Neural progenitor cell (in vitro differentiated cells): Measurements from ENCODE around the gene SAPCD2. TPM values are rescaled to one million over a fixed set of nuclear protein-coding genes. Genes with fewer than 3 reads are reported as not detected.

ENCODE experiments used
- DNase-seq: peaks from one replicate; pipeline ENCODE4 v3.0.0-alpha.2; 2016; ENCODE audit warnings: low spot score
- H2AFZ ChIP-seq: fragments of 200-600 bp; sonication (generic); replicated peaks from 2 replicates; pipeline ENCODE4 v1.6.1; 2016; ENCODE audit warnings: antibody characterized with exemption
- H3F3A ChIP-seq: fragments of 200-600 bp; sonication (generic); 2 replicates; pipeline ENCODE4 v1.6.1; 2016; ENCODE audit warnings: antibody characterized with exemption, low read depth
- H3K27ac ChIP-seq: fragments of 200-600 bp; sonication (generic); 2 replicates; pipeline ENCODE4 v1.5.1; 2016; ENCODE audit warnings: mild to moderate bottlenecking
- H3K27me3 ChIP-seq: fragments of 200-600 bp; sonication (generic); 2 replicates; pipeline ENCODE4 v1.6.1; 2016; ENCODE audit warnings: mild to moderate bottlenecking, moderate library complexity
- H3K36me3 ChIP-seq: fragments of 200-600 bp; sonication (generic); 2 replicates; pipeline ENCODE4 v1.5.1; 2016
- H3K4me1 ChIP-seq: fragments of 200-600 bp; sonication (generic); 2 replicates; pipeline ENCODE4 v1.6.1; 2016; ENCODE audit warnings: mixed run types
- H3K4me2 ChIP-seq: fragments of 200-600 bp; sonication (generic); 2 replicates; pipeline ENCODE4 v1.6.1; 2016
- H3K4me3 ChIP-seq: fragments of 200-600 bp; sonication (generic); 2 replicates; pipeline ENCODE4 v1.5.1; 2016
- H3K79me2 ChIP-seq: fragments of 200-600 bp; sonication (generic); 2 replicates; pipeline ENCODE4 v1.6.1; 2016; ENCODE audit warnings: low read depth
- H3K9ac ChIP-seq: fragments of 200-600 bp; sonication (generic); 2 replicates; pipeline ENCODE4 v1.6.1; 2016
- H3K9me3 ChIP-seq: fragments of 200-600 bp; sonication (generic); 2 replicates; pipeline ENCODE4 v1.5.1; 2016; ENCODE audit warnings: low read depth
- H4K20me1 ChIP-seq: fragments of 200-600 bp; sonication (generic); 2 replicates; pipeline ENCODE4 v1.6.1; 2016; ENCODE audit warnings: low read depth
- H3K27ac Mint-ChIP-seq: 3 replicates; pipeline ENCODE4 v1.8.0; 2021; ENCODE audit warnings: mixed read lengths
- H3K27me3 Mint-ChIP-seq: 2 replicates; pipeline ENCODE4 v1.8.0; 2022; ENCODE audit warnings: low read depth, mild to moderate bottlenecking, inconsistent platforms, moderate library complexity, mixed read lengths; ENCODE audit not compliant: insufficient read depth
- H3K36me3 Mint-ChIP-seq: 3 replicates; pipeline ENCODE4 v1.8.0; 2021; ENCODE audit warnings: mixed read lengths
- H3K4me1 Mint-ChIP-seq: 3 replicates; pipeline ENCODE4 v1.8.0; 2021; ENCODE audit warnings: mixed read lengths
- H3K4me3 Mint-ChIP-seq: 3 replicates; pipeline ENCODE4 v1.8.0; 2021; ENCODE audit warnings: mild to moderate bottlenecking, moderate library complexity, mixed read lengths
- H3K9me3 Mint-ChIP-seq: 3 replicates; pipeline ENCODE4 v1.8.0; 2020; ENCODE audit warnings: mixed read lengths
- CTCF ChIP-seq: fragments of 200-600 bp; sonication (generic); IDR thresholded peaks from 2 replicates; pipeline ENCODE4 v1.5.1; 2017; ENCODE audit warnings: antibody characterized with exemption, mild to moderate bottlenecking
- EZH2 ChIP-seq: fragments of 200-600 bp; sonication (generic); IDR thresholded peaks from 2 replicates; pipeline ENCODE4 v1.6.1; 2017; ENCODE audit warnings: antibody characterized with exemption, mild to moderate bottlenecking, moderate library complexity
- EZH2phosphoT487 ChIP-seq: fragments of 200-600 bp; sonication (generic); IDR thresholded peaks from 2 replicates; pipeline ENCODE4 v1.6.1; 2017; ENCODE audit warnings: antibody characterized with exemption
- total RNA-seq: library from RNA; depleted of rRNA; stranded (reverse); fragments of >200 nt; gene quantifications from 2 replicates; pipeline ENCODE4 v1.2.3, GENCODE V29; 2015; ENCODE audit warnings: low replicate concordance

SAPCD2 gene
- total RNA-seq, 1 donor from 2014 or later, result 5.7 TPM

- no peak for TF ChIP-seq EZH2
- TF ChIP-seq CTCF, result no peak
- no peak for TF ChIP-seq EZH2phosphoT487
- Histone ChIP-seq H2AFZ (no peak overlapping the region), H4K20me1 (peaks cover 21% of the 10 kb centered on the region), H3K4me1 (peaks cover 14% of the 10 kb centered on the region), H3K9ac (no peak overlapping the region), H3K27ac (no peak overlapping the region), H3K9me3 (no peaks in the 10 kb centered on the region), H3K36me3 (no peaks in the 10 kb centered on the region), H3K27me3 (peaks cover 81% of the 10 kb centered on the region), H3K4me2 (no peak overlapping the region), H3K4me3 (no peak overlapping the region), H3K79me2 (no peaks in the 10 kb centered on the region), H3F3A (peaks cover 22% of the 10 kb centered on the region)
- DNase-seq, result no peak
- Mint-ChIP-seq H3K27ac (no peak overlapping the region), H3K9me3 (no peaks in the 10 kb centered on the region), H3K4me1 (peaks cover 20% of the 10 kb centered on the region), H3K36me3 (no peaks in the 10 kb centered on the region), H3K4me3 (no peak overlapping the region), H3K27me3 (peaks cover 37% of the 10 kb centered on the region)
These were observed 10.1 kb upstream of the SAPCD2 start for GRCh38 chr9:137080260-137081122.

- Histone ChIP-seq H3K9me3 (no peaks in the 10 kb centered on the region), H3K27me3 (peaks cover 81% of the 10 kb centered on the region), H3K79me2 (no peaks in the 10 kb centered on the region), H2AFZ (no peak overlapping the region), H3K4me2 (peak overlapping the region; percentile 79), H3K4me3 (no peak overlapping the region), H3F3A (peaks cover 20% of the 10 kb centered on the region), H3K4me1 (peaks cover 14% of the 10 kb centered on the region), H3K27ac (no peak overlapping the region), H3K36me3 (no peaks in the 10 kb centered on the region), H4K20me1 (peaks cover 21% of the 10 kb centered on the region), H3K9ac (no peak overlapping the region)
- no peak for DNase-seq
- Mint-ChIP-seq H3K36me3 (no peaks in the 10 kb centered on the region), H3K4me1 (peaks cover 18% of the 10 kb centered on the region), H3K9me3 (no peaks in the 10 kb centered on the region), H3K4me3 (no peak overlapping the region), H3K27me3 (peaks cover 45% of the 10 kb centered on the region), H3K27ac (no peak overlapping the region)
- TF ChIP-seq EZH2phosphoT487 (no peak), CTCF (no peak), EZH2 (no peak)
These were observed 9.0 kb upstream of the SAPCD2 start for GRCh38 chr9:137079401-137079787.

- Mint-ChIP-seq H3K36me3 (no peaks in the 10 kb centered on the region), H3K4me3 (peak overlapping the region; percentile 73), H3K27ac (no peak overlapping the region), H3K27me3 (peaks cover 46% of the 10 kb centered on the region), H3K9me3 (no peaks in the 10 kb centered on the region), H3K4me1 (peaks cover 17% of the 10 kb centered on the region)
- H3K27ac ChIP-seq, result no peak overlapping the region
- peak overlapping the region; percentile 79 for H3K4me2 ChIP-seq
- H3K9me3 ChIP-seq, result no peaks in the 10 kb centered on the region
- TF ChIP-seq EZH2, result peak; percentile 92
- TF ChIP-seq CTCF, result no peak
- peak; percentile 83 for TF ChIP-seq EZH2phosphoT487
- H2AFZ ChIP-seq, result no peak overlapping the region
- H3K4me1 ChIP-seq, result peaks cover 14% of the 10 kb centered on the region
- H3K79me2 ChIP-seq, result no peaks in the 10 kb centered on the region
- peaks cover 81% of the 10 kb centered on the region for H3K27me3 ChIP-seq
- DNase-seq, result peak; percentile 55
- peaks cover 20% of the 10 kb centered on the region for H3F3A ChIP-seq
- H3K4me3 ChIP-seq, result no peak overlapping the region
- H3K36me3 ChIP-seq, result no peaks in the 10 kb centered on the region
- peaks cover 21% of the 10 kb centered on the region for H4K20me1 ChIP-seq
- H3K9ac ChIP-seq, result no peak overlapping the region
These were observed 8.5 kb upstream of the SAPCD2 start for GRCh38 chr9:137078701-137079400.
